NCI-H2227 treated with DMSO at 0.1 percent for 48 hours (cell line): Measurements from ENCODE around the gene RCN2.
"Not testable (repeated sequence)": the region's sequence is repeated elsewhere in the genome, so short reads cannot be mapped to it uniquely, and the experiment has no call there.

Experiments
- DNase-seq: peaks from one replicate; lab custom pipeline; 2025; lab: John Stamatoyannopoulos, UW

RCN2 gene, protein sequence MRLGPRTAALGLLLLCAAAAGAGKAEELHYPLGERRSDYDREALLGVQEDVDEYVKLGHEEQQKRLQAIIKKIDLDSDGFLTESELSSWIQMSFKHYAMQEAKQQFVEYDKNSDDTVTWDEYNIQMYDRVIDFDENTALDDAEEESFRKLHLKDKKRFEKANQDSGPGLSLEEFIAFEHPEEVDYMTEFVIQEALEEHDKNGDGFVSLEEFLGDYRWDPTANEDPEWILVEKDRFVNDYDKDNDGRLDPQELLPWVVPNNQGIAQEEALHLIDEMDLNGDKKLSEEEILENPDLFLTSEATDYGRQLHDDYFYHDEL

DNA sequence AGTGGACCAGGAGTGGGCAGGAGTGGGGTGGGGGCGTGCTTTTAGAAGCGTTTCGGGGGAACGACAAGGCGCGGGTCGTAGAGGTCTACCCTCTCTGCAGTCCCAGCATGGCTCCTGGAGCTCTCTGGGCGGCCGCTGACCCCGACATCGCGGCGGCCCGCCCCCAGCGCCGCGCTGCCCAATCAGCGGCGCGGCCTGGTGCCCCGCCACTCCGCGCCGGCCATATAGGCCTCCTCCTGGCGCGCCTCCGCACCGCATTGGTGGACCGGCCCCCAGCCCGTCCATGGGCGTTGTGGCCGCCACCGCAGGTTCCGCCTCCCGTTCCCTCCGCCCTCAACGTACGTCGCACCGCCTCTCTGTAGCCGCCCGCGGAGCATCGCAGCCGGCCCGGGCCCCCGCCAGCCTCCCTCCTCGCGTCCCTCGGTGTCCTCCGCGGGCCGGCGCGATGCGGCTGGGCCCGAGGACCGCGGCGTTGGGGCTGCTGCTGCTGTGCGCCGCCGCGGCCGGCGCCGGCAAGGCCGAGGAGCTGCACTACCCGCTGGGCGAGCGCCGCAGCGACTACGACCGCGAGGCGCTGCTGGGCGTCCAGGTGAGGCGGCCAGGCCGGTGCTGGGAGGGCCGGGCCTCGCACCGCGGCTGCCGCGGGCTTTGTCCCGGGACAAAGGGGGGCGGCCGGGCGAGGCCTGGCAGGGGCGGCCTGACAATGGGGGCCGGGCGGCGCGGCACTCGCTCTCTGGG is at the start of gene RCN2:
Gene RCN2 (plus strand): TSS at position 353 of the 738 bp plus-strand sequence. CDS start 93 bp downstream, at position 446.
- DNase-seq = peak; percentile 85

DNA sequence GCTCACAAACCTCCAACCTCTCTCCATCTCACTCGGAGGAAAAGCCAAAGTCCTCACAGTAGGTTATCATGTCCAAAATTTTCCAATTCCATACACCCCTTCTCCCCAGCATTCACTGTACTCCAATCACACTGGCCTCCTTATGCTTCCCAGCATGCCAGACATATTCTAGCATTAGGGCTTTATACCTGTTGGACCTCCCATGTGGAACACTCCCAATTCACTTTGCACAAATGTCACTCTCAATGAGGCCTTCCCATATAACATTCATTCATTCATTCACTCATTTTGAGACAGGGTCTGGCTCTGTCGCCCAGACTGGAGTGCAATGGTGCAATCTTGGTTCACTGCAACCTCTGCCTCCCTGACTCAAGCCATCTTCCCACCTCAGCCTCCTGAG is 46.3 kb upstream of the RCN2 start:
- DNase-seq = no peak

DNA sequence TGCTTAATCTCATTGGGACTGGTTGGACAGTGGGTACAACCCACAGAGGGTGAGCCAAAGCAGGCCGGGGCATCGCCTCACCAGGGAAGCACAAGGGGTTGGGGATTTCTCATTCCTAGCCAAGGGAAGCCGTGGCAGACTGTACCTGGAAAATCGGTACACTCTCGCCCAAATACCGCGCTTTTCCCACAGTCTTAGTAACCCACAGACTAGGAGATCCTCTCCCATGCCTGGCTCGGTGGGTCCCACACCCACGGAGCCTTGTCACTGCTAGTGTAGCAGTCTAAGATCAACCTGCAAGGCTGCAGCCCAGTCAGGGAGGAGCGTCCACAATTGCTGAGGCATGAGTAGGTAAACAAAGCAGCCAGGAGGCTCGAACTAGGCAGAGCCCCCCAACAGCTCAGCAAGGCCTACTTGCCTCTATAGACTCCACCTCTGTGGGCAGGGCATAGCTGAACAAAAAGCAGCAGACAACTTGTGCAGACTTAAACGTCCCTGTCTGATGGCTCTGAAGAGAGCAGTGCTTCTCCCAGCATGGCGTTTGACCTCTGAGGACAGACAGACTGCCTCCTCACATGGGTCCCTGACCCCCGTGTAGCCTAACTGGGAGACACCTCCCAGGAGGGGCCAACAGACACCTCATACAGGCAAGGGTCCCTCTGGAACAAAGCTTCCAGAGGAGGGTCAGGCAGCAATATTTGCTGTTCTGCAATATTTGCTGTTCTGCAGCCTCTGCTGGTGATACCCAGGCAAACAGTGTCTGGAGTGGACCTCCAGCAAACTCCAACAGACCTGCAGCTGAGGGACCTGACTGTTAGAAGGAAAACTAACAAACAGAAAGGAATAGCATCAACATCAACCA is 44.0 kb upstream of the RCN2 start:
- not testable (repeated sequence) for DNase-seq

DNA sequence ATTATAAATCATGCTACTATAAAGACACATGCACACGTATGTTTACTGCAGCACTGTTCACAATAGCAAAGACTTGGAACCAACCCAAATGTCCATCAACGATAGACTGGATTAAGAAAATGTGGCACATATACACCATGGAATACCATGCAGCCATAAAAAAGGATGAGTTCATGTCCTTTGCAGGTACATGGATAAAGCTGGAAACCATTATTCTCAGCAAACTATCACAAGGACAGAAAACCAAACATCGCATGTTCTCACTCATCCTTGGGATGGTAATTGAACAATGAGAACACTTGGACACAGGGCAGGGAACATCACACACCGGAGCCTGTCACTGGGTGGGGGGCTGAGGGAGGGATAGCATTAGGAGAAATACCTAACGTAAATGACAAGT is 38.7 kb upstream of the RCN2 start:
- not testable (repeated sequence) for DNase-seq

DNA sequence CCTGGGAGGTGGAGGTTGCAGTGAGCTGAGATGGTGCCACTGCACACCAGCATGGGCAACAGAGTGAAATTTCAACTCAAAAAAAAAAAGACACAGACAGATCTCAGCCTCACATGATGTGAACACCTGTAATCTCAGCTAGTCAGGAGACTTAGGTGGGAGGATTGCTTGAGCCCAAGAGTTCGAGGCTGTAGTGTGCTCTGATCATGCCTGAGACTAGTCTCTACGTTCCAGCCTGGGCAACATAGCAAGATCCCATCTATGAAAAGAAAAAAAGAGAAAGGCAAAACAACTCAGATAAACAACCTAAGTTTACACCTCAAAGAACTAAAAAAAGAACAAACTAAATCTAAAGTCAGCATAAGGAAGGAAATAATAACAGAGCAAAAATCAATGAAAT is 37.4 kb upstream of the RCN2 start:
- no peak for DNase-seq

DNA sequence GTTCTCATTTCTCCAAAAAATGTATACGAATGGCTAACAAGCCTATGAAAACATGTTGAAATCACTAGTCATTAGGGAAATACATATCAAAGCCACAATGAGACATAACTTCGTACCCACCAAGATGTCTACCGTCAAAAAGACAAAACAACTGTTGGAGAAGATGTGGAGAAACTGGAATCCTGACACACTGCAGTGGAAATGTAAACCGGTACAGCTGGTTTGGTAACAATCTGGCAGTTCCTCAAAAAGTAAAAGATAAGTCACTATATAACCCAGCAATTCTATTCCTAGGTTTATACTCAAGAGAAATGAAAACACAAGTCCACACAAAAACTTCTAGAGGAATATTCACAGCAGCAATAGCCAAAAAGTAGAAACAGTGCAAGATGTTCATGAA is 33.4 kb upstream of the RCN2 start:
- DNase-seq = no peak

DNA sequence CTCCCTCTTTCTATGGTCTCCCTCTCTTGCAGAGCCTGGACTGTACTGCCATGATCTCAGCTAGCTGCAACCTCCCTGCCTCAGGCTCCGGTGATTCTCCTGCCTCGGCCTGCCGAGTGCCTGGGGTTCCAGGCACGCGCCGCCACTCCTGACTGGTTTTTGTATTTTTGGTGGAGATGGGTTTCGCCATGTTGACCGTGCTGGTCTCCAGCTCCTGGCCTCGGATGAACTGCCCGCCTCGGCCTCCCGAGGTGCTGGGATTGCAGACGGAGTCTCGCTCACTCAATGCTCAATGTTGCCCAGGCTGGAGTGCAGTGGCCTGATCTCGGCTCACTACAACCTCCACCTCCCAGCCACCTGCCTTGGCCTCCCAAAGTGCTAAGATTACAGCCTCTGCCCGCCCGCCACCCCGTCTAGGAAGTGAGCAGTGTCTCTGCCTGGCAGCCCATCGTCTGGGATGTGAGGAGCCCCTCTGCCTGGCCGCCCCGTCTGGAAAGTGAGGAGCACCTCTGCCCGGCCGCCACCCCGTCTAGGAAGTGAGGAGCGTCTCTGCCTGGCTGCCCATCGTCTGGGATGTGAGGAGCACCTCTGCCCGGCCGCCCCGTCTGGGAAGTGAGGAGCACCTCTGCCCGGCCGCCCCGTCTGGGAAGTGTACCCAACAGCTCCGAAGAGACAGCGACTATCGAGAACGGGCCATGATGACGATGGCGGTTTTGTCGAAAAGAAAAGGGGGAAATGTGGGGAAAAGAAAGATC is 32.2 kb upstream of the RCN2 start:
- DNase-seq = not testable (repeated sequence)

DNA sequence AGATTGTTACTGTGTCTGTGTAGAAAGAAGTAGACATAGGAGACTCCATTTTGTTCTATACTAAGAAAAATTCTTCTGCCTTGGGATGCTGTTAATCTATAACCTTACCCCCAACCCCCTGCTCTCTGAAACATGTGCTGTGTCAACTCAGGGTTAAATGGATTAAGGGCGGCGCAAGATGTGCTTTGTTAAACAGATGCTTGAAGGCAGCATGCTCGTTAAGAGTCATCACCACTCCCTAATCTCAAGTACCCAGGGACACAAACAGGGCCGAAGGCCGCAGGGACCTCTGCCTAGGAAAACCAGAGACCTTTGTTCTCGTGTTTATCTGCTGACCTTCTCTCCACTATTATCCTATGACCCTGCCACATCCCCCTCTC is 31.6 kb upstream of the RCN2 start:
- DNase-seq = not testable (repeated sequence)

DNA sequence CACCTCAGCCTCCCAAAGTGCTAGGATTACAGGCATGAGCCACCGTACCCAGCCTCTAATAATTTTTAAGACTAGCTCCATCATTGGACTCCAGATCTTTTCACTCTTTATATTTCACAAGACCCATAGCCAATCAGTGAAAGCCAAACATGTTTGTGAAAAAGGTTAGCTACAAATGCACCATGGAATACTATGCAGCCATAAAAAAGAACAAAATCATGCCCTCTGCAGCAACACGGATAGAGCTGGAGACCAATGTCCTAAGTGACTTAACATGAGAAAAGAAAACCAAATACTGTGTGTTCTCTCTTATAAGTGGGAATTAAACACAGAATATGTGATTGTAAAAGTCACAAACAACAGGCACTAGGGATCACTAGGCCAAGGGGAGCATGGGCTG is 29.6 kb upstream of the RCN2 start:
- no peak for DNase-seq

DNA sequence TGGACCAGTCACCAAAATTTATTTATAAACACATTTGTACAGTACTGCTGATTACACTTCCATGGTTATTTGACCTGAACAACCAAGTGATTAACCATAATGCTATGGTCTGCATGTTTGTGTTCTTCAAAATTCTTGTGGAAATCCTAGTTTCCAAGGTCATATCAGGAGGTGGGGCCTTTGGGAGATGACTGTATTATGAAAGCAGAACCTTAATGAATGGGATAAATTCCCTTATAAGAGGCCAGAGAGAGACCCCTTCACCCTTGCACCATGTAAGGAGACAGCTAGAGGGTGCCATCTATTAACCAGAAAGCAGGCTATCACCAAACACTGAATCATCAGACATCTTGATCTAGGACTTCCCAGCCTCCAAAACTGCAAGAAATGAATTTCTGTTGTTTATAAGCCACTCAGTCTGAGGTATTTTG is 28.3 kb upstream of the RCN2 start:
- DNase-seq = no peak

DNA sequence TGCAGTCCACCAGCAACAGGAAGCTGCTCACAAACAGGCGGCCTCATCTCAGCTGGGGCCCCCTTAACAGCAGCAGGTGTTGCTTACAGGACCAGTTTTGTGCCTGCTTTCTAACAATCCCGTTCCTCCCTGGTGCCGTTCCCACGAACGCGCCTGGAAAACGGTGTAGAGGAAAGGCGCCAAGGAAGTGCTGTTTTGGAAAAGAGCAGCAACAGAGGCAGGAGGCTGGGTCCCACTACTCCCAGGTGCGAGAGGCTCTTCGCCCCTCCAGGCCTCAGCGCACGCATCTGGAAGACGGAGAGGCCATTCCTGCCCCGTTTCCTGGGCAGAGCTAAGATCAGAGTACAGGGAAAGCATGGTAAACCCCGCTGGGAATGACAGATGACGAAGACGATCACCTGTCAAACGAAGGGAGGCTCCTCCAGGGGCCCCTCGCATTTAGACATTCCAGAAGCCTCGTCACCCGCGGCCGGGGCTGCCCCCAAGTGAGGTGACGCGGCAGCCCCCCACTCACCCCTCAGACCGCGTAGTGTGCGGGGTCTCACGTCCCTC is 27.0 kb upstream of the RCN2 start:
- DNase-seq = peak; percentile 23

DNA sequence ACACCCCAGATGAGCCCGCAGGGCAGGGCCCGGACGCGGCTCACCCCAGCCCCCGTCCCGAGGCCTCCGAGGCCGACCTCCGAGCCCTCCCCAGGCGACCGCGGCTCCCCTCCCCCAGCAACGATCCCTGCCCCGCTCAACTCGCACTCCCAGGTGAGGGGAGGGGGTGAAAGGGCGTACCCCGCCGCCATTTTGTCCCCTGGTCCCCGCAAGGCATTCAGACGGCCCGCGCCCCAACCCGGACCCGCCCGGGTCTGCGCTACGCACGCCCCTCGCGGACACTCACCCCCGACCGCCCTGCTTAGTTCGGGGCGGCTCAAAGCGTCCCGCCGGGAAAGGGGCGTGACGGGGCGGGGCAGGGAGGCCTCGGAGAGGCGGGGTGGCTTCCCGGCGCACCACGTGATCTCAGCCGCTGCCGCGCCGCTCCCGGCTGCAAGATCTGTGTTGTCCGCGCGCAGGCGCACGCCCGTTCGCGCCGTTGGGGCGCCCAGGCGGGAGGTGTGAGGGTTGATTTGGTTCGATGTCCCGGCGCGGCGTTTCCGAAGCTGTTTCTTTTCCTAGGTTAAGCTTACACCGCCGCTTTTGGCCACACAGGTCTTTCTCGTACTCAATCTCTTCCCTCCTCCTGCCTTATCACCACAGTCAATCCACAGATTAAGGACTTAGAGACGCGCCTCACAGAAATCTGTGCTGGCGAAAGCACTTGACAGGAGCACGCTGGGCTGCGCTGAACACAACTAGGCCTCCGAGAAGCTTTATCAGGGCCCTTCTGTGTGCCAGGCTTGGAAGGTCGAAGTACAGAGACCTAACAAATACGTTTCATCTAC is 26.3 kb upstream of the RCN2 start, which contains the start of gene SCAPER:
Gene SCAPER (minus strand): TSS at position 328 of the 827 bp plus-strand sequence. CDS start 21,523 bp downstream, outside the sequence.
- peak; percentile 87 for DNase-seq

DNA sequence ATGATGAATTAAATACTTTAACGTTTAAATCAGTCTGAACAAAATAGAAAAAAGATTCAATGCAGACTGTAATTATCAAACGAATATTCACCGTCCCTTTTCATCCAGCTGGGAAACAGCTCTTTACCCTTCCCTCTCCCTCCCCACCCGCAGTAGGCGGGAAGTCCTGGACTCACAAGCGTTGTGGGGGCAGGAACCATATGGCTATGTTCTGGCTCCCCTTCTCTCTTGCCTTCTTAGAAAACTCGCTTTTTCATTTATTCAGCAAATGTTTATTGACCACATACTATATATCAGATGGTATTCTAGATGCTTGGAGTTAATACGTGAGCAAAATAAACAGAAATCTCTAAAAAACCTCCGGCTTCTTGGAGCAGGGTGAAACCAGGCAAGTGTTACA is 25.7 kb upstream of the RCN2 start:
- no peak for DNase-seq

DNA sequence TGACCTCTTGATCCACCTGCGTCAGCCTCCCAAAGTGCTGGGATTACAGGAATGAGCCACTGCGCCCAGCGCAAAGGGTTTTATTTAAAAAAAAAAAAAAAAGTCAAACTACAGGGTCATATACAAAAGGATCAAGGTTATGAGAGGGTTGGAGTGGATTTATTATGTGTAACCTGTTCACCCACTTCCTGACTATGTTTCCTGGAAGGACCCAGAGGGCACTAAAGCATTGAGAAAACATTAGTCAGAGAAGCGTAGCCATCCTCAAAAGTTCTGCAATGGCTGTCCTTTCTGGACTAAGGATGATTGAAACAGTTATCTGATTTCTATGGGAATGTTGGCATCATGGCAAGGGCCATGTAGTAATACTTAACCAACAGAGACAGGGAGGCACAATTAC is 19.1 kb upstream of the RCN2 start:
- no peak for DNase-seq

DNA sequence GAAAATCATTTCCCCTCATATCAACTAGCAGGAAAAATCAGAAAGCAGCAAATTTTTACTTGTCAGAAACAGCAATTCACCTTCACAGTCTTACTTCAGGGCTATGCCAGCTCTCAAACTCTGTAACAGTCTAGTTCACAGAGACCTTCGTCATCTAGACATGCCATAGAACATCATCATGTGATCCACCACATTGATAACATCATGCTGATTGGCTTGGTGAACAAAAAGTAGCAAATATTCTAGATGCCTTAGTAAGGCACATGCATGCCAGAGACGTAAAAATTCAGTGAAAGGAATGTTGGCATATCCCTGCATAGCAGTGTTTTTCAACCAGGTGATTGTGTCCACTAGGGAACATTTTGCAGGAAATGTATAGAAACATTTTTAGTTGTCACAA is 17.8 kb upstream of the RCN2 start:
- no peak for DNase-seq

DNA sequence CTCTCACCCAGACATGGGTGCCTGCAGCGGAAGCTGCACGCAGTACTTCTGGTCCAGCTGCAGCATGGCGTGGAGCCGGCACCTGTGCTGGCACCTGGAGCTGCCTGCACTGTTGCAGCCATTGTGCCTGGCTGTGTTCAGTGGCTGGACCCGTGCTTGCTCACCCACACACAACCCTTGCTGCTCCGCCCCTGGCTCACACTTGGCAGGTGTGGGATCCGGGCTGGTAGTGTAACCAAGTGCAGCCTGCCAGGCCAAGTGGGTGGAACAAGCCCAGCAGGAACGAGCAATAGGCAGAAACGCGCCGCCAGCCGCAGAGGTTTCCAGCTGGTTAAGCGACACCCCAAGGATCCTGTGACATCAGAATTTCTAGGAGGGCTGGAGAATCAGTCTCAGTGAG is 15.2 kb upstream of the RCN2 start:
- DNase-seq = no peak

DNA sequence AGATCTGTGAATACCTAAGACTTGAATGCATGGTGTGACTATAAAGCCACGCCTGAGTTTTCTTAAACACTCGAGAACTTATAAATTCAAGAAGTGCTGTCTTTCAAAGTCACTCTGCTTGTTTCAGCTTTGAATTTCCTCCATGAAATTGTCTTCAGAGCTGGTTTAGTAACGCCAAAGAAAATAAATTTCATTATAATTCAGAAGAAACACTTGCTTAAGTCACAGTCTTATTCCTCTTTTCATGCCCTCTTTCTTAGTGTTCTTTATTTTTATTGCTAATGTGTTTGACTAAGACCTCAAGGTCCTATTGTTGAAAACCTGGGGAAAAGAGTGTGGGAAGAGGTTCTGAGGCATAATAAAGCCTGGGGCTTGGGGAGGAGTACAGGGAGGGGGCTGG is 3.3 kb upstream of the RCN2 start:
- no peak for DNase-seq

DNA sequence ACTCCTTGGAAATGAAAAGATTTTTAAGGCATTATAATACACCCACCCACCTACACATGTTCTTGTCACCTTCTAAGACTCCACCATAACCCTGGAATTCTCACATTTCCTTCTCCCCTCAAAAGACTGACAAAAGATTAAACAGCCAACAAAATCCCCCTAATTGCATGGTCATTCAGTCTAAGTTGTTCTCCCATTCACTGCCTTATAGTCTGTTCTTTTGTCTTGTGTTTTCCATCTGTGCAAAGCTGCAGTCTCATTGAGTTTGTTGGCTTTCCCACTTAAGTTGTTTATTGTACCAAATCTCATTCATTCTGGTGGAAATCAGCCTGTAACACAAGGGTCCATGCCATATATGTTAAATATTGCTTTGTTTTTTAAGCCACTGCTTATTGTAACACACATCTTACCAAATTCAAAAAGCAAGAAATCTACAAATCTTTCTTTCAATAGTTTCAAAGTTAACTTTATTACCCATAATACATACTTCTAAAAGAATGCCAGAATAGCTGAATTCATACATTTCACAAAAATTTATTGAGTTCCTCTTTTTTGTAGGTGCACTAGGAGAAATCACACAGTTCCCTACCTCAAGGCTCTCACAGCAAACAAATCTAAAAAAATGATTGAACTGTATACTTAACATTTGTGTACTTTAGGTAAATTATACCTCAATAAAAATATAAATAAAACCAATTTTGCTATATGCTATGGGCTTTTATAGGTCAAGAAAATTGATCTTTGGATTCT is 2.4 kb upstream of the RCN2 start:
- DNase-seq = no peak

DNA sequence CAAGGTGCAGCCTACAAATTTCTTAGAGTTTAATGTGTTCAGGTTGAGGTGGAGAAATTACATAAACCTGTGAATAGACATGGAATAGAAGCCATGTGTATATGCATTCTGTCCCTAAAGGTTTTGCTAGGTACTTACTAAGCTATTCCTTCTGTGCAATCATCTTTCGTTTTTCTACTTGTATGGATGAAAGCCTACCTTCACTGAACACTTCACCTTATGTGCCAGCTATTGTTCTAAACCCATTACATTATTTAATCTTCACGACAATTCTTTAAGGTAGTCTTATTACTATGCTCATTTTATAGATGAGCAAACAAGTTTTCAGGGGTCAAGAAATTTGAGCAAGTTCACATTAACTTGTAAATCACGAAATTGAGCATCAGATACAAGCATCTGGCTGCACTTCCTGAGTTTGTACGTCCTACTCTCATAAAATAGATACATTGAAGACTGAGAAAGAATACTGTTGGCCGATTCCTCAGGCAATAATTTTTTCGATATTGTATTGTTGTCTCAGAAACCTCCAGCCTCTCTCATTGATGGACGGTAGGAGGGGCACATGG is 635 bp upstream of the RCN2 start:
- DNase-seq = peak; percentile 39
